CD8-positive, alpha-beta memory T cell (primary cell): ENCODE results near the gene RUBCNL. TPM values are rescaled to one million over a fixed set of nuclear protein-coding genes. Genes with fewer than 3 reads are reported as not detected.
A peak's percentile ranks its signal among the peaks of the same experiment; 100 is the strongest.

Source experiments
- CTCF ChIA-PET: fragments of 350-600 bp; sonication (Branson Sonifier 250); formaldehyde crosslinking; loops from one replicate; lab custom pipeline; 2021; ENCODE audit warnings: antibody characterized with exemption; lab: Charles Lee
- POLR2A ChIA-PET: fragments of 350-600 bp; sonication (Branson Sonifier 250); formaldehyde crosslinking; loops from one replicate; lab custom pipeline; 2021; ENCODE audit warnings: antibody characterized with exemption; lab: Charles Lee
- DNase-seq, 5 donors: peaks; one replicate each; pipeline versions ENCODE4 v3.0.0 to v3.0.0-alpha.2; 2020 to 2022; ENCODE audit warnings: mixed read lengths in 1 of 5
- H3K27ac ChIP-seq: one replicate; pipeline ENCODE4 v1.7.0; 2013; ENCODE audit warnings: low read depth, mild to moderate bottlenecking, low read length, moderate library complexity
- H3K27me3 ChIP-seq: 2 replicates; pipeline ENCODE4 v1.7.0; 2013; ENCODE audit warnings: low read length, mild to moderate bottlenecking; ENCODE audit not compliant: insufficient read depth, poor library complexity, severe bottlenecking
- H3K36me3 ChIP-seq: 2 replicates; pipeline ENCODE4 v1.7.0; 2013; ENCODE audit warnings: mild to moderate bottlenecking, low read length, moderate library complexity; ENCODE audit not compliant: insufficient read depth
- H3K4me1 ChIP-seq: 2 replicates; pipeline ENCODE4 v1.7.0; 2013; ENCODE audit warnings: mild to moderate bottlenecking, low read length, moderate library complexity; ENCODE audit not compliant: insufficient read depth
- H3K4me3 ChIP-seq: 2 replicates; pipeline ENCODE4 v1.7.0; 2013; ENCODE audit warnings: mild to moderate bottlenecking, low read length
- H3K9me3 ChIP-seq: 2 replicates; pipeline ENCODE4 v1.7.0; 2013; ENCODE audit warnings: mild to moderate bottlenecking, low read length
- H3K27ac Mint-ChIP-seq, 8 donors: one replicate each; pipeline ENCODE4 v1.8.0; 2020 to 2021; ENCODE audit warnings: mixed read lengths in 8 of 8, mild to moderate bottlenecking in 6 of 8, inconsistent platforms in 3 of 8, moderate library complexity in 3 of 8
- H3K27me3 Mint-ChIP-seq, 2 donors: one replicate each; pipeline ENCODE4 v1.8.0; 2020 to 2021; ENCODE audit warnings: mixed read lengths in 2 of 2, mild to moderate bottlenecking in 1 of 2, moderate library complexity in 1 of 2
- H3K36me3 Mint-ChIP-seq, 3 donors: one replicate each; pipeline ENCODE4 v1.8.0; 2020 to 2021; ENCODE audit warnings: mixed read lengths in 3 of 3, inconsistent platforms in 1 of 3, mild to moderate bottlenecking in 1 of 3
- H3K4me1 Mint-ChIP-seq, 3 donors: one replicate each; pipeline ENCODE4 v1.8.0; 2020 to 2021; ENCODE audit warnings: mixed read lengths in 3 of 3, inconsistent platforms in 1 of 3, mild to moderate bottlenecking in 1 of 3
- H3K4me3 Mint-ChIP-seq, 7 donors: one replicate each; pipeline ENCODE4 v1.8.0; 2020 to 2021; ENCODE audit warnings: mixed read lengths in 7 of 7, mild to moderate bottlenecking in 6 of 7, moderate library complexity in 4 of 7, inconsistent platforms in 2 of 7
- H3K9me3 Mint-ChIP-seq, 5 donors: one replicate each; pipeline ENCODE4 v1.8.0; 2020 to 2022; ENCODE audit warnings: mixed read lengths in 5 of 5, mild to moderate bottlenecking in 3 of 5, moderate library complexity in 2 of 5, inconsistent platforms in 1 of 5
- polyA plus RNA-seq: library from polyadenylated mRNA; unstranded; fragments of 300-500 nt; fragmentation: Illumina TruSeq; gene quantifications from one replicate; pipeline ENCODE4 v1.2.3, GENCODE V29; 2021
- total RNA-seq, 2 experiments: library from RNA; stranded (reverse); gene quantifications; one replicate each; pipeline ENCODE4 v1.2.3, GENCODE V29; 2021

Gene RUBCNL
- total and polyA plus RNA-seq, 3 experiments from 2014 or later = not detected

- POLR2A ChIA-PET = no interaction called here
- Mint-ChIP-seq H3K4me1 (peaks cover 15 to 35% (median 32%) of the 10 kb centered on the region in 3 donors), H3K9me3 (peaks cover 0 to 4% (median 4%) of the 10 kb centered on the region in 5 donors), H3K36me3 (peaks cover 0 to 10% (median 0%) of the 10 kb centered on the region in 3 donors), H3K4me3 (peak overlapping the region in 2 of 7 donors; percentile 2 to 60), H3K27ac (peak overlapping the region in 3 of 8 donors; percentile 27 to 44 (median 31)), H3K27me3 (peaks cover 5 to 9% of the 10 kb centered on the region in 2 donors)
- Histone ChIP-seq H3K4me1 (peaks cover 9% of the 10 kb centered on the region), H3K27me3 (no peaks in the 10 kb centered on the region), H3K4me3 (no peak overlapping the region), H3K9me3 (no peaks in the 10 kb centered on the region), H3K36me3 (no peaks in the 10 kb centered on the region), H3K27ac (no peak overlapping the region)
- CTCF ChIA-PET = no interaction called here
- DNase-seq = no peak
Observed at GRCh38 chr13:46334035-46334822, 52.8 kb downstream of the RUBCNL start.

GRCh38 chr13:46332772-46333171 is 54.3 kb downstream of the RUBCNL start:
- Mint-ChIP-seq H3K36me3 (peaks cover 0 to 10% (median 0%) of the 10 kb centered on the region in 3 donors), H3K9me3 (peaks cover 0 to 4% (median 4%) of the 10 kb centered on the region in 5 donors), H3K4me1 (peaks cover 15 to 35% (median 32%) of the 10 kb centered on the region in 3 donors), H3K27me3 (peaks cover 9 to 11% of the 10 kb centered on the region in 2 donors), H3K4me3 (peak overlapping the region in 1 of 7 donors; percentile 27), H3K27ac (peak overlapping the region in 2 of 8 donors; percentile 1 to 38)
- H3K4me3 ChIP-seq = no peak overlapping the region
- no peak for DNase-seq
- CTCF ChIA-PET = interaction anchor here (1.9 kb wide), 1 partner anchor 18 kb away, joined by 6 read pairs; no protein-coding TSS in a partner anchor
- H3K27ac ChIP-seq = no peak overlapping the region
- peaks cover 9% of the 10 kb centered on the region for H3K4me1 ChIP-seq
- H3K36me3 ChIP-seq = no peaks in the 10 kb centered on the region
- POLR2A ChIA-PET = interaction anchor here (0.7 kb wide), 3 partner anchors 162 to 1447 kb away, joined by 6 to 10 read pairs (median 7); no protein-coding TSS in a partner anchor
- no peaks in the 10 kb centered on the region for H3K27me3 ChIP-seq
- no peaks in the 10 kb centered on the region for H3K9me3 ChIP-seq

- Histone ChIP-seq H3K9me3 (no peaks in the 10 kb centered on the region), H3K4me1 (peaks cover 9% of the 10 kb centered on the region), H3K27ac (no peak overlapping the region), H3K4me3 (no peak overlapping the region), H3K27me3 (no peaks in the 10 kb centered on the region), H3K36me3 (no peaks in the 10 kb centered on the region)
- ChIA-PET CTCF (no interaction called here), POLR2A (no interaction called here)
- Mint-ChIP-seq H3K9me3 (no peaks in the 10 kb centered on the region), H3K36me3 (no peaks in the 10 kb centered on the region), H3K27ac (no peak overlapping the region), H3K4me1 (peaks cover 14 to 33% (median 30%) of the 10 kb centered on the region in 3 donors), H3K4me3 (no peak overlapping the region), H3K27me3 (peaks cover 3 to 24% of the 10 kb centered on the region in 2 donors)
- DNase-seq = no peak
Observed at GRCh38 chr13:46329624-46330023, 57.4 kb downstream of the RUBCNL start.

- H3K27ac ChIP-seq = no peak overlapping the region
- H3K4me1 Mint-ChIP-seq = peaks cover 4 to 11% (median 9%) of the 10 kb centered on the region in 3 donors
- H3K4me3 Mint-ChIP-seq = no peak overlapping the region
- POLR2A ChIA-PET = no interaction called here
- peaks cover 3 to 24% of the 10 kb centered on the region in 2 donors for H3K27me3 Mint-ChIP-seq
- H3K27me3 ChIP-seq = no peaks in the 10 kb centered on the region
- no peaks in the 10 kb centered on the region for H3K9me3 ChIP-seq
- H3K27ac Mint-ChIP-seq = no peak overlapping the region
- CTCF ChIA-PET = no interaction called here
- no peaks in the 10 kb centered on the region for H3K36me3 Mint-ChIP-seq
- no peaks in the 10 kb centered on the region for H3K36me3 ChIP-seq
- DNase-seq = no peak
- H3K4me1 ChIP-seq = peaks cover 6% of the 10 kb centered on the region
- no peaks in the 10 kb centered on the region for H3K9me3 Mint-ChIP-seq
- H3K4me3 ChIP-seq = no peak overlapping the region
Observed at GRCh38 chr13:46327246-46327645, 59.8 kb downstream of the RUBCNL start.

- no peaks in the 10 kb centered on the region for H3K9me3 ChIP-seq
- H3K27me3 ChIP-seq = no peaks in the 10 kb centered on the region
- ChIA-PET CTCF (no interaction called here), POLR2A (no interaction called here)
- no peaks in the 10 kb centered on the region for H3K36me3 ChIP-seq
- no peak for DNase-seq
- peaks cover 12% of the 10 kb centered on the region for H3K4me1 ChIP-seq
- H3K36me3 Mint-ChIP-seq = no peaks in the 10 kb centered on the region
- no peak overlapping the region for H3K4me3 Mint-ChIP-seq
- H3K4me3 ChIP-seq = no peak overlapping the region
- no peaks in the 10 kb centered on the region for H3K9me3 Mint-ChIP-seq
- peaks cover 3 to 19% of the 10 kb centered on the region in 2 donors for H3K27me3 Mint-ChIP-seq
- no peak overlapping the region for H3K27ac ChIP-seq
- peaks cover 16% of the 10 kb centered on the region in 3 donors for H3K4me1 Mint-ChIP-seq
- peak overlapping the region in 1 of 8 donors; percentile 56 for H3K27ac Mint-ChIP-seq
Observed at GRCh38 chr13:46324976-46325375, 62.1 kb downstream of the RUBCNL start.

- Mint-ChIP-seq H3K4me3 (peak overlapping the region; percentile 48 to 86 (median 77)), H3K27ac (peak overlapping the region; percentile 79 to 99 (median 94)), H3K9me3 (no peaks in the 10 kb centered on the region), H3K4me1 (peaks cover 25 to 34% (median 29%) of the 10 kb centered on the region in 3 donors), H3K36me3 (no peaks in the 10 kb centered on the region), H3K27me3 (peaks cover 1 to 5% of the 10 kb centered on the region in 2 donors)
- ChIA-PET CTCF (interaction anchor here (0.6 to 3.9 kb wide), 41 partner anchors 8 to 811 kb away, joined by 3 to 29 read pairs (median 4); partner anchors contain the start of gene LCP1), POLR2A (interaction anchor here (1.1 to 1.5 kb wide), 2 partner anchors 26 to 31 kb away, joined by 3 to 9 read pairs; no protein-coding TSS in a partner anchor)
- Histone ChIP-seq H3K9me3 (no peaks in the 10 kb centered on the region), H3K27ac (no peak overlapping the region), H3K27me3 (no peaks in the 10 kb centered on the region), H3K4me3 (peak overlapping the region; percentile 29), H3K4me1 (peaks cover 12% of the 10 kb centered on the region), H3K36me3 (no peaks in the 10 kb centered on the region)
- DNase-seq = peak; percentile 54 to 80 (median 68)
Observed at GRCh38 chr13:46321494-46322225, 65.4 kb downstream of the RUBCNL start.

GRCh38 chr13:46320821-46321220 is 66.2 kb downstream of the RUBCNL start:
- Histone ChIP-seq H3K27ac (no peak overlapping the region), H3K9me3 (no peaks in the 10 kb centered on the region), H3K4me1 (peaks cover 12% of the 10 kb centered on the region), H3K27me3 (no peaks in the 10 kb centered on the region), H3K4me3 (peak overlapping the region; percentile 20), H3K36me3 (no peaks in the 10 kb centered on the region)
- H3K36me3 Mint-ChIP-seq = no peaks in the 10 kb centered on the region
- ChIA-PET CTCF (interaction anchor here (0.6 to 3.9 kb wide), 33 partner anchors 7 to 810 kb away, joined by 3 to 29 read pairs (median 5); partner anchors contain the start of gene LCP1), POLR2A (interaction anchor here (1.1 to 1.5 kb wide), 2 partner anchors 25 to 30 kb away, joined by 3 to 9 read pairs; no protein-coding TSS in a partner anchor)
- peaks cover 0 to 1% of the 10 kb centered on the region in 2 donors for H3K27me3 Mint-ChIP-seq
- peak overlapping the region; percentile 48 to 86 (median 77) for H3K4me3 Mint-ChIP-seq
- peaks cover 28 to 34% (median 29%) of the 10 kb centered on the region in 3 donors for H3K4me1 Mint-ChIP-seq
- peak overlapping the region; percentile 79 to 99 (median 94) for H3K27ac Mint-ChIP-seq
- no peaks in the 10 kb centered on the region for H3K9me3 Mint-ChIP-seq
- DNase-seq = peak in 1 of 5 donors; percentile 22
